Fibroblast of mammary gland (primary cell): ENCODE data around the gene SLC36A3.
A peak's percentile ranks its signal among the peaks of the same experiment; 100 is the strongest.

Source experiments
- DNase-seq: peaks from one replicate; pipeline ENCODE4 v3.0.0-alpha.2; 2010; ENCODE audit warnings: low read depth
- H3K4me3 ChIP-seq: 2 replicates; pipeline ENCODE4 v1.5.1; 2011; ENCODE audit warnings: low read depth, mild to moderate bottlenecking, low read length, moderate library complexity; ENCODE audit not compliant: control insufficient read depth
- TF ChIP-seq, protein P1 (sequence below): conservative IDR thresholded peaks from 2 replicates; pipeline ENCODE4 v1.5.1; 2011; ENCODE audit warnings: low read depth, low read length, inconsistent platforms; ENCODE audit not compliant: control insufficient read depth, insufficient read depth

Gene SLC36A3

DNA sequence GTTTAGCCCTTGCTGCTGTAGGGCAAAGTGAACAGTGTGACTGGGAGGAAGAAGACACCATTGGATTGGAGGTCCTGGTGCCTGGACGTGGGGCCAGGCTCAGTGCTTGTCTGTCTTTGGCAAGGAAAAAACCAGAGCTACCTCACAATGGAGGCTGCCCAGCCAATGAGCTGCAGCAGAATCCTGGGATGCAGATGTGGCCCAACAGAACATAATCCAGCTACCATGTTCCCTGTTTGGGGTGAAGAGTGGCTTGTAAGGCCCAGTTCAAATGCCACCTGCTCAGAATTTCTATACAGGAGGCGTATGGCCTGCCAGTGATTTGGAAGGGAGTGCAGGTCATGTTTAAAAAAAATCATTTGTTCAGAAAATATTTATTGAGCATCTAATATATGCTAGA, at the start of gene SLC36A3:
Gene SLC36A3 (minus strand): TSS at position 101 of the 400 bp plus-strand sequence. CDS start 412 bp downstream, outside the sequence.
- no peak within 1 kb of the TSS for H3K4me3 ChIP-seq
- TF ChIP-seq, protein P1, sequence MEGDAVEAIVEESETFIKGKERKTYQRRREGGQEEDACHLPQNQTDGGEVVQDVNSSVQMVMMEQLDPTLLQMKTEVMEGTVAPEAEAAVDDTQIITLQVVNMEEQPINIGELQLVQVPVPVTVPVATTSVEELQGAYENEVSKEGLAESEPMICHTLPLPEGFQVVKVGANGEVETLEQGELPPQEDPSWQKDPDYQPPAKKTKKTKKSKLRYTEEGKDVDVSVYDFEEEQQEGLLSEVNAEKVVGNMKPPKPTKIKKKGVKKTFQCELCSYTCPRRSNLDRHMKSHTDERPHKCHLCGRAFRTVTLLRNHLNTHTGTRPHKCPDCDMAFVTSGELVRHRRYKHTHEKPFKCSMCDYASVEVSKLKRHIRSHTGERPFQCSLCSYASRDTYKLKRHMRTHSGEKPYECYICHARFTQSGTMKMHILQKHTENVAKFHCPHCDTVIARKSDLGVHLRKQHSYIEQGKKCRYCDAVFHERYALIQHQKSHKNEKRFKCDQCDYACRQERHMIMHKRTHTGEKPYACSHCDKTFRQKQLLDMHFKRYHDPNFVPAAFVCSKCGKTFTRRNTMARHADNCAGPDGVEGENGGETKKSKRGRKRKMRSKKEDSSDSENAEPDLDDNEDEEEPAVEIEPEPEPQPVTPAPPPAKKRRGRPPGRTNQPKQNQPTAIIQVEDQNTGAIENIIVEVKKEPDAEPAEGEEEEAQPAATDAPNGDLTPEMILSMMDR, result no peak
- DNase-seq, result no peak

DNA sequence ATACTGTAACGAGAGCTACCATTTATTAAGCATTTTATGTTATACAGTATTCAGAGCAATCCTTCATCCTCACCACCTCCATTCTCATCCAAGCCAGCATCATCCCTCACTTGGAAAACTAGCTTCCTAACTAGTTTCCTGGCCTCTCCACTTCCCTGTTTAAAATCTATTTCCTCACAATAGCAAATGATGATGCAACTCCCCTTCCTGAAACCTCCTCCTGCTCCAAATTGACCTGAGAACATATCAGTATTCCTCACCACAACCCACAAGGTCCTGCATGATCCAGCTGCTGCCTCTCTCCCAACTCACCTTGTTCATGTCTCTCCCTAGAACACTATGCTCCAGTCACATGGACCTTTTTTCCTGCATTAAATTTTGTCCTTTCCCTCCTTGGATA, 48.1 kb upstream of the SLC36A3 start:
- DNase-seq, result no peak
- TF ChIP-seq, protein P1, result no peak
- H3K4me3 ChIP-seq, result no peak overlapping the region

DNA sequence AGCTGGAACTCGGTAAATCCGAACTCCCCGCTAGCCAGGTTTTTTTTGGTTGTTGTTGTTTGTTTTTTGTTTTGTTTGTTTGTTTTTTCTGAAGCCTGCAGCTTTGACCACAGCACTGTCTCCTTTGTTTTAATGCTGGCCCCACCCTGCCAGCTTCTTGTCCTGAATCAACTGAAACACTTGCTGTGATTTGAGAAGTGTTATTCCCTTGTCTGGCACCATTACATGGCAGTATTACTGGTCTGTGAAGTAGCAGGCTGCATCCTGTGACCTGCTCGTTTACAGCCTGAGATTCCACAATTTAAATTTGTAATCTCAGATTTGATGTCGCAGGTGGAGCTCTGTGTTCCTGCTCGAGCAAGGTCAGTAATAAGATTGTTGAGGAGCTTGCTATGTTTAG, 45.2 kb upstream of the SLC36A3 start:
- no peak overlapping the region for H3K4me3 ChIP-seq
- no peak for DNase-seq
- TF ChIP-seq, protein P1, result no peak

DNA sequence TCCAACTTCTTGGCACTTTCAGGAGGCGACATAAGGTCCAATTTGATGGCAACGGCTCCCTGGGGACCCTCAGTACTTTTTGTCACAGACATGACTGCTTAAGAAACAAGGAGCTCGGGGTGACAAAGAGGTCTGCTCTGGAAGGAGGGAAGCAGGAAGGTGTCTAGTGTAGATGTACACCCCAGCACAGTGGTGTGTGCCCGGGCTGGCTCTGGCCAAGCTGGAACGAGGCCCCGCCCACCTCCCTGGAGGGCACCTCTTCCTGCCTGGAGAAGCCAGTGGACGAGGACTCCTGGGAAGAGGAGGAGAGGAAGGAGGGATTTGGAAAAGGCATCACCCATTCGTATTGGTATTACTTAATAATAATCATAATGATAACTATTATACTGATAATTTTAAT, 43.8 kb upstream of the SLC36A3 start, which contains the start of gene SLC36A2:
Gene SLC36A2 (minus strand): TSS at position 191 of the 400 bp plus-strand sequence. CDS start 99 bp downstream, at position 92.
- H3K4me3 ChIP-seq, result no peak within 1 kb of the TSS
- no peak for DNase-seq
- TF ChIP-seq, protein P1, result no peak

DNA sequence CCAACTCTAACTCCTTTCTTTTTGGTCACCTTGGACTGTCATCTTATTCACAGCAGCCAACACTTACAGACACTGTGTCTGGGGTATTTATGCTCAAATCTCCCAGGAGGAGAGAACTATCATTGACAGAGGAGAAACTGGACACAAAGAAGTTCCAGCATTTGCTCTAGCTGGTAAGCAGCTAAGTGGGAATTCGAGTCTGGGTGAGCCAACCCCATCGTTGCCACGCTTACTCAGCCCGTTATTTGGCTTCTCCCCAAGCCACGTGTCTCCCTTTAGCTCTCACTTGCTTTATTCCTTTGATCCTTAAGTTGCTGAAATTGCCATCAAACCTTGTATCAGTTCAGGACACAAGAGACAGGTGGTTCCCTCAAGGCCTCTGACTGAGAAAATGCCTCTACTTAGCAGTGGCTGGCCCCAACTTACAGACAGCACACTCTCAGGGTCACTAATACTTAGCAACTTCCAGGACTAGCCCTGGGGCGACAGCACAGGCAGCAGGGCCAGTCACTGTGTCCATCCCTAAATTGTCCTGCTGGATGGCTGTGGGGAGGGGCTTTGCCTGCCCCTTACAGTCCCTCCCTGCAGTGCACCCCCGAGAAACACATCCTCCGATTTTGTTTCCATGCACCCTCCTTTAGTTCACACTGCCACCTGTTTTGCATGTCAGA, 42.4 kb upstream of the SLC36A3 start:
- DNase-seq, result peak; percentile 59
- H3K4me3 ChIP-seq, result no peak overlapping the region
- TF ChIP-seq, protein P1, result no peak

DNA sequence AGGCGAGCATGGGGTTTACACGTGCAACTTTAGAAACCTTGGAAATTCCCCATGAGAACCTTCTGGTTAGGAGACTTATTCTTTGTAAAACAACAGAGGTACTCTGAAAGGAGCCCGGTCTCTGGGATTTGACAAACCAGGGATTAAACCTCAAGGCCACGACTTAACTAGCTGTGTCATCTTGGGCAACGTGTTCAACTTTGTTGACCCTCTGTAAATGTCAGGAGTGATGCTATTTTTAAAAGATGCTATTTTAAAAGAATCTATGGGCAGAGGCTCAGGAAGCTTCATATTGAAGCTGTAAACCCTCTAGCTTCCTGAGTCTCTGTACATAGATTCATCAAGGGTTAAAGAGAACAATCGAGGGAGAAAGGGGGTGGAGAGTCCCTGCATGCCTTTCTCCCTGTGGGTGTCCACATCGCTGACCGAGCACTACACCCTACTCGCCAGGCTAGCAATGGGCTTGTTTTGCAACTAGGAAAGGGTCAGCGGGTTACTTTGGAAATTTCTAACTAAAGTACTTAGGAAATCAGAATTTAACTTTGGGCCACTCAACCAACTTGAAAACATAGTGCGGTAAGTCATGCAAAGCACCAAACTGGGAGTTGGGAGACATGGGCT, 41.7 kb upstream of the SLC36A3 start:
- DNase-seq, result no peak
- TF ChIP-seq, protein P1, result no peak
- H3K4me3 ChIP-seq, result no peak overlapping the region
